ENCODE data around the gene GPR34. TPM values are rescaled to one million over a fixed set of nuclear protein-coding genes. Genes with fewer than 3 reads are reported as not detected.
A peak's percentile ranks its signal among the peaks of the same experiment; 100 is the strongest.
"Not testable (repeated sequence)": the region's sequence is repeated elsewhere in the genome, so short reads cannot be mapped to it uniquely, and the experiment has no call there.

Gene GPR34, protein sequence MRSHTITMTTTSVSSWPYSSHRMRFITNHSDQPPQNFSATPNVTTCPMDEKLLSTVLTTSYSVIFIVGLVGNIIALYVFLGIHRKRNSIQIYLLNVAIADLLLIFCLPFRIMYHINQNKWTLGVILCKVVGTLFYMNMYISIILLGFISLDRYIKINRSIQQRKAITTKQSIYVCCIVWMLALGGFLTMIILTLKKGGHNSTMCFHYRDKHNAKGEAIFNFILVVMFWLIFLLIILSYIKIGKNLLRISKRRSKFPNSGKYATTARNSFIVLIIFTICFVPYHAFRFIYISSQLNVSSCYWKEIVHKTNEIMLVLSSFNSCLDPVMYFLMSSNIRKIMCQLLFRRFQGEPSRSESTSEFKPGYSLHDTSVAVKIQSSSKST
- not detected for total RNA-seq
- 1.9 TPM for polyA plus RNA-seq (2013, experiment 1 of 2)
- 1.1 TPM for polyA plus RNA-seq (2013, experiment 2 of 2)
- total RNA-seq: 0 to 4.1 (median 0.29) reads per million in 172 experiments

DNA sequence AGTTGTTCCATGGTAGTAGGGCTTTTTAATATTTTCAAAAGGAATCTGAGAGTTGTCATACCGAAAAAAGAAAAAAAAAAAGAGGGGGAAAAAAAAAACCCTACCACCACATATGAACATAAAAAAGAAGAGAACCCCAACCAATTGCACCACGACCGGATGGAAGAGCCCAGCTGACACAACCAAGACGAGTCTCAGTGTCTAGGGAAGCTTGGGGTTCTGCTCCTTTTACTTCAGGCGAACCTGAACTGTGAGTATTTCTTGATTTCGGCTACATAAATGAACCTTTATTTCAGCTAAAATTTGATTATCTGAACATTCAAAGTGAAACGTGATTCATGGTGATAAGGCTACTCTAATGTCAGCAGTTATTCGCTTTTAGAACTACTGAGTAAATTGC lies at the start of gene GPR34:
Gene GPR34 (plus strand): TSS at position 139 of the 400 bp plus-strand sequence. CDS start 6,661 bp downstream, outside the sequence.
- Mint-ChIP-seq H3K27ac (peak within 1 kb of the TSS; percentile 47), H3K4me1 (ENCODE audit: low read depth) (peaks cover 31% of the 10 kb centered on the region), H3K9me3 (no peaks in the 10 kb centered on the region), H3K27me3 (no peaks in the 10 kb centered on the region), H3K36me3 (ENCODE audit: low read depth) (no peaks in the 10 kb centered on the region), H3K4me3 (no peak within 1 kb of the TSS)
- CTCF ChIA-PET: no interaction called here
- no peak within 1 kb of the TSS for H3K27ac ChIP-seq (ENCODE audit: low read depth in 1 of 2, low read length in 2 of 2)
- ATAC-seq (ENCODE audit: poor library complexity) (peak; percentile 39), DNase-seq (peak in 4 of 14 experiments; percentile 7 to 35 (median 30))
- H3K4me1 ChIP-seq (ENCODE audit: insufficient read depth, low read length): no peaks in the 10 kb centered on the region
- H3K4me3 ChIP-seq (ENCODE audit: low read length): no peak within 1 kb of the TSS
- POLR2A ChIA-PET: no interaction called here
- H3K27me3 ChIP-seq (ENCODE audit: control insufficient read depth in 1 of 2, insufficient read depth in 2 of 2, low read length in 2 of 2): no peaks in the 10 kb centered on the region
- intact Hi-C loops (cut with DNase I, micrococcal nuclease): no loop called here
- TF ChIP-seq, protein P1, sequence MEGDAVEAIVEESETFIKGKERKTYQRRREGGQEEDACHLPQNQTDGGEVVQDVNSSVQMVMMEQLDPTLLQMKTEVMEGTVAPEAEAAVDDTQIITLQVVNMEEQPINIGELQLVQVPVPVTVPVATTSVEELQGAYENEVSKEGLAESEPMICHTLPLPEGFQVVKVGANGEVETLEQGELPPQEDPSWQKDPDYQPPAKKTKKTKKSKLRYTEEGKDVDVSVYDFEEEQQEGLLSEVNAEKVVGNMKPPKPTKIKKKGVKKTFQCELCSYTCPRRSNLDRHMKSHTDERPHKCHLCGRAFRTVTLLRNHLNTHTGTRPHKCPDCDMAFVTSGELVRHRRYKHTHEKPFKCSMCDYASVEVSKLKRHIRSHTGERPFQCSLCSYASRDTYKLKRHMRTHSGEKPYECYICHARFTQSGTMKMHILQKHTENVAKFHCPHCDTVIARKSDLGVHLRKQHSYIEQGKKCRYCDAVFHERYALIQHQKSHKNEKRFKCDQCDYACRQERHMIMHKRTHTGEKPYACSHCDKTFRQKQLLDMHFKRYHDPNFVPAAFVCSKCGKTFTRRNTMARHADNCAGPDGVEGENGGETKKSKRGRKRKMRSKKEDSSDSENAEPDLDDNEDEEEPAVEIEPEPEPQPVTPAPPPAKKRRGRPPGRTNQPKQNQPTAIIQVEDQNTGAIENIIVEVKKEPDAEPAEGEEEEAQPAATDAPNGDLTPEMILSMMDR (IDR thresholded peaks at IDR 0.05): no peak
- H3K36me3 ChIP-seq (ENCODE audit: insufficient read depth, low read length): no peaks in the 10 kb centered on the region
- H3K9me3 ChIP-seq (ENCODE audit: control insufficient read depth in 1 of 2, insufficient read depth in 1 of 2, low read length in 2 of 2): no peaks in the 10 kb centered on the region

DNA sequence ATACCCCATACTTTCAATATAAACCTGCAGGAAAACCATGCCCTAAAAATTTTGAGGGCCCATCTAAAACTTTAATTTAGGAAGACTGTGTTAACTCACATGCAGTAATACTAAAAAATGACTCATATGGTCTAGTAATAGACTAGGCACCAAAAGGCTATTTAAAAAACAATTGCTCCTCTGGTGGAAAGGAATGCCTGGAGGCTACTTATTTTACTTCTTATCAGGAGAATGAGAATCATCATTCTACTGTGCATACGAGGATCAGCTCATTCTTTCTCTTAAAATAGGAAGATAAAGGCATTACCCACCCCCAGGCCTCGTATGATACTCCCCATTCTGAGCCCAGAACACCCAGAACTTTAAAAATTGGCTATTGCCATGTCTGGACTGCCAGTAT lies 42.6 kb upstream of the GPR34 start:
- H3K27ac Mint-ChIP-seq; H3K27me3 ChIP-seq (ENCODE audit: control insufficient read depth in 1 of 2, insufficient read depth in 2 of 2, low read length in 2 of 2); H3K4me1 Mint-ChIP-seq (ENCODE audit: low read depth); H3K9me3 ChIP-seq (ENCODE audit: control insufficient read depth in 1 of 2, insufficient read depth in 1 of 2, low read length in 2 of 2); H3K27ac ChIP-seq (ENCODE audit: low read depth in 1 of 2, low read length in 2 of 2); H3K4me3 ChIP-seq (ENCODE audit: low read length); ATAC-seq (ENCODE audit: poor library complexity); H3K4me3 Mint-ChIP-seq; intact Hi-C loops (cut with DNase I, micrococcal nuclease); POLR2A ChIA-PET; CTCF ChIA-PET; H3K9me3 Mint-ChIP-seq; DNase-seq; H3K4me1 ChIP-seq (ENCODE audit: insufficient read depth, low read length); H3K36me3 ChIP-seq (ENCODE audit: insufficient read depth, low read length); H3K27me3 Mint-ChIP-seq: not testable (repeated sequence)
- H3K36me3 Mint-ChIP-seq (ENCODE audit: low read depth): peaks cover 62% of the 10 kb centered on the region

DNA sequence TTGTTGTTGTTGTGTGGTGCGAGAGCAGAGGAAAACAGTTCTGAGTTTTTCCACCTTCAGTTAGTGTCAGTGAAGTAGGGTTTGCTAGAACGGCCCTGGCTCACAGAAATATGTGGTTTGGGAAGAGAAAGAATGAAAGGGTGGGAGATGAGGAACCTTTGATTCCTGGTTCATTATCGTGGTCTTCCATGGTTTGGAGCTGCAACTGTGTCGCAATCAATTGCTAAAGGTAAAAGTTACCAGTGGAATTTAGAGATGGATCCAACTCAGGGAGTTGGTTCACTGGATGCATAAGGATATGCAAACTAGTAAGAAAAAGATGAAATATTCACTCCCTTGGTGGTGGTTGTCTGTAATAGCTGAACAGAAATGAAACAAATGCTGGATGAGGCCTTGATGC lies 35.6 kb upstream of the GPR34 start:
- no peak for DNase-seq
- ChIA-PET POLR2A (no interaction called here), CTCF (no interaction called here)
- no peaks in the 10 kb centered on the region for H3K4me1 ChIP-seq (ENCODE audit: insufficient read depth, low read length)
- H3K27ac Mint-ChIP-seq: no peak overlapping the region
- no peak for ATAC-seq (ENCODE audit: poor library complexity)
- no peaks in the 10 kb centered on the region for H3K4me1 Mint-ChIP-seq (ENCODE audit: low read depth)
- no peaks in the 10 kb centered on the region for H3K27me3 Mint-ChIP-seq
- H3K27ac ChIP-seq (ENCODE audit: low read depth in 1 of 2, low read length in 2 of 2): no peak overlapping the region
- peaks cover 49% of the 10 kb centered on the region for H3K36me3 ChIP-seq (ENCODE audit: insufficient read depth, low read length)
- H3K9me3 ChIP-seq (ENCODE audit: control insufficient read depth in 1 of 2, insufficient read depth in 1 of 2, low read length in 2 of 2): no peaks in the 10 kb centered on the region
- H3K4me3 Mint-ChIP-seq: no peak overlapping the region
- H3K27me3 ChIP-seq (ENCODE audit: control insufficient read depth in 1 of 2, insufficient read depth in 2 of 2, low read length in 2 of 2): no peaks in the 10 kb centered on the region
- no peak overlapping the region for H3K4me3 ChIP-seq (ENCODE audit: low read length)
- peaks cover 86% of the 10 kb centered on the region for H3K36me3 Mint-ChIP-seq (ENCODE audit: low read depth)
- TF ChIP-seq, protein P1 (IDR thresholded peaks at IDR 0.05): no peak
- H3K9me3 Mint-ChIP-seq: peaks cover 2% of the 10 kb centered on the region
- intact Hi-C loops (cut with DNase I, micrococcal nuclease): no loop called here
